Progenitor cell of endocrine pancreas (in vitro differentiated cells): Measurements from ENCODE around the gene PACC1. TPM values are rescaled to one million over a fixed set of nuclear protein-coding genes. Genes with fewer than 3 reads are reported as not detected.

Source experiments
- DNase-seq: peaks from one replicate; pipeline ENCODE4 v3.0.0; 2021; ENCODE audit warnings: low spot score; ENCODE audit not compliant: unreplicated experiment
- H3K27ac Mint-ChIP-seq: 2 replicates; pipeline ENCODE4 v1.8.0; 2021; ENCODE audit warnings: mild to moderate bottlenecking, moderate library complexity, mixed read lengths
- H3K27me3 Mint-ChIP-seq: 2 replicates; pipeline ENCODE4 v1.8.0; 2021; ENCODE audit warnings: mixed read lengths
- H3K36me3 Mint-ChIP-seq: 2 replicates; pipeline ENCODE4 v1.8.0; 2022; ENCODE audit warnings: mixed read lengths; ENCODE audit not compliant: insufficient read depth
- H3K4me1 Mint-ChIP-seq: 2 replicates; pipeline ENCODE4 v1.8.0; 2021; ENCODE audit warnings: low read depth, mixed read lengths
- H3K4me3 Mint-ChIP-seq: 2 replicates; pipeline ENCODE4 v1.8.0; 2021; ENCODE audit warnings: low read depth, mild to moderate bottlenecking, moderate library complexity, mixed read lengths
- H3K9me3 Mint-ChIP-seq: 2 replicates; pipeline ENCODE4 v1.8.0; 2021; ENCODE audit warnings: low read depth, mixed read lengths
- total RNA-seq: library from RNA; stranded (reverse); gene quantifications from 2 replicates; pipeline ENCODE4 v1.2.1, GENCODE V29; 2021
- TF ChIP-seq, protein P1 (sequence below): fragments of 200-600 bp; sonication (generic); IDR thresholded peaks from one replicate; pipeline ENCODE4 v1.5.0; 2021; ENCODE audit warnings: antibody characterized with exemption, mild to moderate bottlenecking; ENCODE audit not compliant: unreplicated experiment

Gene PACC1
- total RNA-seq, 1 donor from 2014 or later = 24.5 TPM

DNA sequence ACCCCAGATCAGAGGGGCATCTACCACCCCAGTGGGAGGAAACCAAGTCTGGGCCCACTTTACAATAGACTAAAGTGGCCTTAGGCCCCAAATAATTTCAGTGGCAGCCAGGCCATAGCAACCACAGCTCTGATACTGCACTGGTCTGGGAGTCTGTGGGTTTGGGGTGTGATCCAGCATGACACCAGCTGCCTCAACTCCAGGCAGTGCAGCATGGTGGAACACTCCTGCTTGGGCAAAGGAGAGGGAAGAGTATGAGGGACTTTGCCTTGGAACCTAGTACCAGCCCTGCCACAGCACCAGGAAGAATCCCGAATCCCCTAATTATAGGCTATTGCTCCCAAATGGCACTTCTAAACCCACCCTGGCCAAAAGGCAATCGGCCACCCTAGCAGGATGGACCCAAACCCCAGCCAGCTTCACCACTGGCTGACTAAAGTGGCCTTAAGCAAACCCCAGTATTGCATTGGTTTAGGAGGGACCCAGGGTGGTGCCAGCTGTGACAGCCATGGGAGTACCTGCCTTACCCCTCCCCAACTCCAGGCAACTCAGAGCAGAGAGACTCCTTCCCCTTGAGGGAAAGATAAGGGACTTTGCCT is 47.1 kb downstream of the PACC1 start:
- Mint-ChIP-seq H3K9me3 (peaks cover 3% of the 10 kb centered on the region), H3K27ac (no peak overlapping the region), H3K36me3 (peaks cover 35% of the 10 kb centered on the region), H3K4me1 (no peaks in the 10 kb centered on the region), H3K4me3 (no peak overlapping the region), H3K27me3 (no peaks in the 10 kb centered on the region)
- DNase-seq = no peak
- TF ChIP-seq, protein P1, sequence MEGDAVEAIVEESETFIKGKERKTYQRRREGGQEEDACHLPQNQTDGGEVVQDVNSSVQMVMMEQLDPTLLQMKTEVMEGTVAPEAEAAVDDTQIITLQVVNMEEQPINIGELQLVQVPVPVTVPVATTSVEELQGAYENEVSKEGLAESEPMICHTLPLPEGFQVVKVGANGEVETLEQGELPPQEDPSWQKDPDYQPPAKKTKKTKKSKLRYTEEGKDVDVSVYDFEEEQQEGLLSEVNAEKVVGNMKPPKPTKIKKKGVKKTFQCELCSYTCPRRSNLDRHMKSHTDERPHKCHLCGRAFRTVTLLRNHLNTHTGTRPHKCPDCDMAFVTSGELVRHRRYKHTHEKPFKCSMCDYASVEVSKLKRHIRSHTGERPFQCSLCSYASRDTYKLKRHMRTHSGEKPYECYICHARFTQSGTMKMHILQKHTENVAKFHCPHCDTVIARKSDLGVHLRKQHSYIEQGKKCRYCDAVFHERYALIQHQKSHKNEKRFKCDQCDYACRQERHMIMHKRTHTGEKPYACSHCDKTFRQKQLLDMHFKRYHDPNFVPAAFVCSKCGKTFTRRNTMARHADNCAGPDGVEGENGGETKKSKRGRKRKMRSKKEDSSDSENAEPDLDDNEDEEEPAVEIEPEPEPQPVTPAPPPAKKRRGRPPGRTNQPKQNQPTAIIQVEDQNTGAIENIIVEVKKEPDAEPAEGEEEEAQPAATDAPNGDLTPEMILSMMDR = no peak

DNA sequence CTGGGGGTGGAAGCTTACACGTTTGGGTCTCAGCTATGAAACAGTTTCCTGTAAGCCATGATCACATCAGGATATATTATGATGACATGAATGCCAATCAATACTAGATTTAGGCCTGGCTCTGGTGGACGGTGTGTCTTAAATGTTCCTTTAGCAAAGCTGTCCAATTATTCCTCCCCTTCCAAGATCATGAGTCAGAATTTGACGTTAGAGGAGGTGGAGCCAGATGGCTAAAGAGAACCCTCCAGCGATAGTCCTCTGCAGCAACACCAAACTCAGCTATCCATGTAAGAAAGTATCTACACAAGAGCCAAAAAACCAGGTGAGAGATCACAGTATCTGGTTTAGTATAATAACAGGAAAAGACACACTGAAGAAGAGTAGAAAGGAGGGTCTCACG is 47.8 kb downstream of the PACC1 start:
- Mint-ChIP-seq H3K36me3 (peaks cover 33% of the 10 kb centered on the region), H3K4me3 (no peak overlapping the region), H3K9me3 (no peaks in the 10 kb centered on the region), H3K4me1 (no peaks in the 10 kb centered on the region), H3K27ac (peak overlapping the region; percentile 71), H3K27me3 (no peaks in the 10 kb centered on the region)
- DNase-seq = no peak
- TF ChIP-seq, protein P1 = no peak

- Mint-ChIP-seq H3K4me3 (no peak overlapping the region), H3K27ac (no peak overlapping the region), H3K36me3 (peaks cover 26% of the 10 kb centered on the region), H3K27me3 (no peaks in the 10 kb centered on the region), H3K4me1 (no peaks in the 10 kb centered on the region), H3K9me3 (no peaks in the 10 kb centered on the region)
- no peak for DNase-seq
- TF ChIP-seq, protein P1 = no peak
Observed at GRCh38 chr1:212364985-212365384, 49.7 kb downstream of the PACC1 start.

DNA sequence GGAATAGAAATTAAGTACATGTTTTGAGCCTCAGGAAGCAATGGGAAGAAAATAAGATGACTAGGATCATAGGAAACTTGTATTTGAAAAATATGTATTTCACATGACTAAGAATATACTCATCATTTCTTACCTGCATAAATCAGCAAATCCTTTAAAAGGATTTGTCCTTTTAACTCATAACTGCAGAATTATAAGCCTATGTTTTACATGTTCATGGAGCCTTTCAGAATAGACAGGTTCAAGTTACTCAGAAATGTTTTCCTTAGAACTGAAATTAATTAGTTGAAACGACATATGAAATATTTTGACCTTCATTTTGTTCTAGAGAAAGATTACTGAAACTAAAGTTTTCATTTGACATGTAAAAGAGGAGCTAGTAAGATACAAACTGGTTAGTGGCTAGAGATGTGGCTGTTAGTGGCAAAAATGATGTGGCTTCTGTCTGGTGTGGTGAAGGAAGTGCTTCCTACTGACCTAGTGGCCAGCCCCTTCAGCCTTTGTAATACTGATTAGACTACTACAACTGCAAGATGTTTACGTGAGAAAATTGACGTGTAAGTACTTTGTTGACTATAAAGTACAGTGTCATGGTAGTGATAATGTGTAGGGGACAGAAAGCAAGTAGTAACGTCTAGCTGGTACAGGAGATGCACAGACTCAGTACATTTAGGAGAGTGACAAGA is 54.7 kb downstream of the PACC1 start:
- peak overlapping the region; percentile 6 for H3K27ac Mint-ChIP-seq
- H3K27me3 Mint-ChIP-seq = no peaks in the 10 kb centered on the region
- TF ChIP-seq, protein P1 = no peak
- peaks cover 15% of the 10 kb centered on the region for H3K36me3 Mint-ChIP-seq
- H3K9me3 Mint-ChIP-seq = no peaks in the 10 kb centered on the region
- no peak for DNase-seq
- no peak overlapping the region for H3K4me3 Mint-ChIP-seq
- no peaks in the 10 kb centered on the region for H3K4me1 Mint-ChIP-seq

GRCh38 chr1:212355230-212355969 is 59.3 kb downstream of the PACC1 start:
- Mint-ChIP-seq H3K9me3 (no peaks in the 10 kb centered on the region), H3K4me3 (no peak overlapping the region), H3K4me1 (no peaks in the 10 kb centered on the region), H3K27me3 (no peaks in the 10 kb centered on the region), H3K36me3 (peaks cover 15% of the 10 kb centered on the region), H3K27ac (no peak overlapping the region)
- TF ChIP-seq, protein P1 = no peak
- DNase-seq = no peak
